Measurements from ENCODE around the gene ZNF598.
"Not testable (repeated sequence)": the region's sequence is repeated elsewhere in the genome, so short reads cannot be mapped to it uniquely, and the experiment has no call there.

Gene ZNF598

GRCh38 chr16:1964506-1965395 is 44.9 kb downstream of the ZNF598 start, which contains the start of gene RPS2:
RPS2 (minus strand) TSS chr16:1964826; CDS start chr16:1964625, 201 bp downstream.
- Histone ChIP-seq H2AFZ (ENCODE audit: low read depth) (peak within 1 kb of the TSS; percentile 72), H3K4me1 (ENCODE audit: low read depth, poor library complexity, severe bottlenecking) (peaks cover 11% of the 10 kb centered on the region), H3K9ac (peak within 1 kb of the TSS; percentile 77), H3K4me2 (peak within 1 kb of the TSS; percentile 64), H3K79me2 (ENCODE audit: insufficient read depth, low read depth) (peaks cover 18% of the 10 kb centered on the region), H3K27me3 (ENCODE audit: insufficient read depth, low read depth) (no peaks in the 10 kb centered on the region), H3K4me3 (IDR thresholded peaks at IDR 0.05; ENCODE audit: insufficient read depth, low read depth, low read length) (no peak within 1 kb of the TSS), H4K20me1 (ENCODE audit: insufficient read depth) (no peaks in the 10 kb centered on the region), H3K36me3 (ENCODE audit: insufficient read depth) (no peaks in the 10 kb centered on the region; the same call in 1 of the 2 replicates), H3K27ac (peak within 1 kb of the TSS; percentile 88)
- TF ChIP-seq CTCF (conservative IDR thresholded peaks at IDR 0.05; ENCODE audit: low read depth, low read length) = no peak

GRCh38 chr16:1963806-1964505 is 45.7 kb downstream of the ZNF598 start:
- Histone ChIP-seq H3K36me3 (ENCODE audit: insufficient read depth) (no peaks in the 10 kb centered on the region; the same call in 1 of the 2 replicates), H3K27me3 (ENCODE audit: insufficient read depth, low read depth) (no peaks in the 10 kb centered on the region), H3K27ac (peak overlapping the region; percentile 88), H2AFZ (ENCODE audit: low read depth) (no peak overlapping the region), H3K9ac (peak overlapping the region; percentile 77; the same call in 1 of the 2 replicates), H3K4me3 (IDR thresholded peaks at IDR 0.05; ENCODE audit: insufficient read depth, low read depth, low read length) (no peak overlapping the region), H3K4me1 (ENCODE audit: low read depth, poor library complexity, severe bottlenecking) (peaks cover 14% of the 10 kb centered on the region), H3K79me2 (ENCODE audit: insufficient read depth, low read depth) (peaks cover 22% of the 10 kb centered on the region), H4K20me1 (ENCODE audit: insufficient read depth) (no peaks in the 10 kb centered on the region), H3K4me2 (peak overlapping the region; percentile 64)
- no peak for TF ChIP-seq CTCF (conservative IDR thresholded peaks at IDR 0.05; ENCODE audit: low read depth, low read length)

GRCh38 chr16:1962161-1963153 is 47.2 kb downstream of the ZNF598 start:
- not testable (repeated sequence) for H3K27ac ChIP-seq; H3K4me2 ChIP-seq; H2AFZ ChIP-seq (ENCODE audit: low read depth); H3K9ac ChIP-seq; H3K4me3 ChIP-seq (IDR thresholded peaks at IDR 0.05; ENCODE audit: insufficient read depth, low read depth, low read length); H3K36me3 ChIP-seq (ENCODE audit: insufficient read depth); H4K20me1 ChIP-seq (ENCODE audit: insufficient read depth); H3K27me3 ChIP-seq (ENCODE audit: insufficient read depth, low read depth)
- Histone ChIP-seq H3K79me2 (ENCODE audit: insufficient read depth, low read depth) (peaks cover 22% of the 10 kb centered on the region), H3K4me1 (ENCODE audit: low read depth, poor library complexity, severe bottlenecking) (peaks cover 19% of the 10 kb centered on the region)

GRCh38 chr16:1961651-1962067 is 48.0 kb downstream of the ZNF598 start:
- peaks cover 22% of the 10 kb centered on the region for H3K79me2 ChIP-seq (ENCODE audit: insufficient read depth, low read depth)

More at GRCh38 chr16:1961651-1962067, 48.0 kb downstream of the ZNF598 start:
- Histone ChIP-seq H3K4me2 (no peak overlapping the region), H3K27ac (no peak overlapping the region), H4K20me1 (ENCODE audit: insufficient read depth) (no peaks in the 10 kb centered on the region), H2AFZ (ENCODE audit: low read depth) (no peak overlapping the region), H3K4me1 (ENCODE audit: low read depth, poor library complexity, severe bottlenecking) (peaks cover 19% of the 10 kb centered on the region), H3K36me3 (ENCODE audit: insufficient read depth) (no peaks in the 10 kb centered on the region; the same call in 1 of the 2 replicates), H3K27me3 (ENCODE audit: insufficient read depth, low read depth) (no peaks in the 10 kb centered on the region; the same call in 1 of the 2 replicates), H3K4me3 (IDR thresholded peaks at IDR 0.05; ENCODE audit: insufficient read depth, low read depth, low read length) (no peak overlapping the region), H3K9ac (no peak overlapping the region)
- TF ChIP-seq CTCF (conservative IDR thresholded peaks at IDR 0.05; ENCODE audit: low read depth, low read length) = no peak
